Uterus (tissue), 4 donors: ENCODE data around the gene KRT5. TPM values are rescaled to one million over a fixed set of nuclear protein-coding genes. Genes with fewer than 3 reads are reported as not detected.

Experiments
- DNase-seq, 2 donors: peaks; one replicate each; pipeline ENCODE4 v3.0.0-alpha.2; 2019 to 2020
- H3K27ac ChIP-seq, 2 donors: fragments of 200-600 bp; sonication (generic); 1 replicate in 1 of 2; 2 replicates in 1 of 2; pipeline ENCODE4 v1.5.1; 2016 to 2018
- H3K27me3 ChIP-seq, 2 donors: fragments of 200-600 bp; sonication (generic); one replicate each; pipeline ENCODE4 v1.5.1; 2018 to 2019; ENCODE audit warnings: control low read depth in 1 of 2
- H3K36me3 ChIP-seq, 2 donors: fragments of 200-600 bp; sonication (generic); one replicate each; pipeline ENCODE4 v1.5.1; 2019; ENCODE audit warnings: control low read depth in 1 of 2
- H3K4me1 ChIP-seq, 2 donors: fragments of 200-600 bp; sonication (generic); one replicate each; pipeline ENCODE4 v1.5.1; 2018 to 2019; ENCODE audit warnings: control low read depth in 1 of 2
- H3K4me3 ChIP-seq, 2 donors: fragments of 200-600 bp; sonication (generic); 1 replicate in 1 of 2; 2 replicates in 1 of 2; pipeline ENCODE4 v1.5.1; 2018 to 2019; ENCODE audit warnings: mild to moderate bottlenecking in 1 of 2
- H3K9me3 ChIP-seq, 2 donors: fragments of 200-600 bp; sonication (generic); one replicate each; pipeline ENCODE4 v1.5.1; 2019; ENCODE audit warnings: control low read depth in 1 of 2
- POLR2A ChIP-seq, 2 donors: fragments of 450-650 bp; IDR thresholded peaks; one replicate each; pipeline ENCODE4 v1.6.1; 2016; ENCODE audit warnings: antibody characterized with exemption in 2 of 2, mild to moderate bottlenecking in 1 of 2, moderate library complexity in 1 of 2
- intact Hi-C: fragments of 100-400 bp; cut with DNase I; formaldehyde crosslinking; loops from one replicate; pipeline ENCODE4 v1.15.1; 2023; ENCODE audit warnings: low total_unique reads
- total RNA-seq, 4 donors: library from RNA; depleted of rRNA in 3 of 4; stranded (reverse); fragments of >200 nt in 3 of 4; gene quantifications; one replicate each; pipeline versions ENCODE4 v1.1.0 to v1.2.4, GENCODE V29; 2014 to 2023
- TF ChIP-seq, protein P1 (sequence below), 4 experiments: fragments of 200-600 bp in 2 of 4; fragments of 450-650 bp in 2 of 4; sonication (generic) in 2 of 4; IDR thresholded peaks; one replicate each; pipeline ENCODE4 v1.5.1; 2016 to 2019; ENCODE audit warnings: antibody characterized with exemption in 4 of 4, mild to moderate bottlenecking in 2 of 4, moderate library complexity in 1 of 4
- donor health status: DM: yes; HTN: yes; CAD: no.

KRT5 gene
- total RNA-seq, 4 donors from 2014 or later, result 2.0 to 33.7 TPM; not detected in 2

DNA sequence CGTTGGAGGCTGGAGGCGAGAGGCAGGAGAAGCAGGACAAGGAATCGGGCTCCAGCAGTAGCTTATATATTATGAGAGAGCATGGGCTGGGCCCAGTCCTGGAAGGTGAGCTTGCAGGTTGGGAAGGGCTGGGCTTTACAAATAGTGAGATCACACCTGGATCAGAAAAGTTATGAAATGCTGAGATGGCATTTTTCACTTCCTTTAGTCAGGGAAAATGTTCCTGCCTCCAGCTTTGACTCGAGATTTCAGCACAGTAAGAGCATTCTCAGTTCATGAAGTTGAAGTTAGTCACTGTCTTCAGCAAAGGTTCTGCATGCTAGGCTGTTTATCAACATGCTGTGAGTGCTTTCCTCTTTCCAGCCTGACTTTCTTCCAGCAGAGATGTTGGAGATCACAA, 46.4 kb downstream of the KRT5 start, which contains the start of gene KRT6C:
KRT6C (minus strand) TSS at position 38 of the 400 bp plus-strand sequence. CDS start 68 bp downstream, outside the sequence.
- Histone ChIP-seq H3K27ac (no peak within 1 kb of the TSS), H3K4me1 (no peaks in the 10 kb centered on the region), H3K4me3 (no peak within 1 kb of the TSS), H3K9me3 (no peaks in the 10 kb centered on the region), H3K27me3 (no peaks in the 10 kb centered on the region), H3K36me3 (no peaks in the 10 kb centered on the region)
- intact Hi-C loops, result no loop called here
- TF ChIP-seq POLR2A (IDR thresholded peaks at IDR 0.05), result no peak
- TF ChIP-seq, protein P1, sequence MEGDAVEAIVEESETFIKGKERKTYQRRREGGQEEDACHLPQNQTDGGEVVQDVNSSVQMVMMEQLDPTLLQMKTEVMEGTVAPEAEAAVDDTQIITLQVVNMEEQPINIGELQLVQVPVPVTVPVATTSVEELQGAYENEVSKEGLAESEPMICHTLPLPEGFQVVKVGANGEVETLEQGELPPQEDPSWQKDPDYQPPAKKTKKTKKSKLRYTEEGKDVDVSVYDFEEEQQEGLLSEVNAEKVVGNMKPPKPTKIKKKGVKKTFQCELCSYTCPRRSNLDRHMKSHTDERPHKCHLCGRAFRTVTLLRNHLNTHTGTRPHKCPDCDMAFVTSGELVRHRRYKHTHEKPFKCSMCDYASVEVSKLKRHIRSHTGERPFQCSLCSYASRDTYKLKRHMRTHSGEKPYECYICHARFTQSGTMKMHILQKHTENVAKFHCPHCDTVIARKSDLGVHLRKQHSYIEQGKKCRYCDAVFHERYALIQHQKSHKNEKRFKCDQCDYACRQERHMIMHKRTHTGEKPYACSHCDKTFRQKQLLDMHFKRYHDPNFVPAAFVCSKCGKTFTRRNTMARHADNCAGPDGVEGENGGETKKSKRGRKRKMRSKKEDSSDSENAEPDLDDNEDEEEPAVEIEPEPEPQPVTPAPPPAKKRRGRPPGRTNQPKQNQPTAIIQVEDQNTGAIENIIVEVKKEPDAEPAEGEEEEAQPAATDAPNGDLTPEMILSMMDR (IDR thresholded peaks at IDR 0.05), result no peak
- no peak for DNase-seq

DNA sequence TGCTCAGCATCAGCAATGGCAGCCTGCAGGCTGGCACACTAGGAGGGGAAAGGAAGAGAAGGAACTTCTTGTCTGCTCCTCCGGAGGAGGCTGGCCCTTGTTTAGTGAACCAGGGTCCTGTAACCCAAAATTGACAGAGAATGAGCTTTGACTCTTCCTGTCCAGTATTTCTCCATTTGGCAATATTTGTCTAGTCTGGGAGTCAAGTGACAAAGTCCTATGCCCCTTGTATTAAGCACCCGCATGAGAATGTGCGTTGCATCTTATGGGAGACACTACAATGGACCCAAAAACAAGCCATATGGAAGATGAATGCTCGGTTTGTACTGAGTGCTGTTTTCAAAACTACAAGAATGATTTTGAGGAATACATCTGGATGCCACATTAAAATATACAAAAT, 50.3 kb downstream of the KRT5 start:
- Histone ChIP-seq H3K4me3 (no peak overlapping the region), H3K27me3 (no peaks in the 10 kb centered on the region), H3K9me3 (no peaks in the 10 kb centered on the region), H3K27ac (no peak overlapping the region), H3K4me1 (no peaks in the 10 kb centered on the region), H3K36me3 (no peaks in the 10 kb centered on the region)
- intact Hi-C loops, result no loop called here
- no peak for DNase-seq
- TF ChIP-seq POLR2A (IDR thresholded peaks at IDR 0.05), result no peak
- TF ChIP-seq, protein P1 (IDR thresholded peaks at IDR 0.05), result no peak

DNA sequence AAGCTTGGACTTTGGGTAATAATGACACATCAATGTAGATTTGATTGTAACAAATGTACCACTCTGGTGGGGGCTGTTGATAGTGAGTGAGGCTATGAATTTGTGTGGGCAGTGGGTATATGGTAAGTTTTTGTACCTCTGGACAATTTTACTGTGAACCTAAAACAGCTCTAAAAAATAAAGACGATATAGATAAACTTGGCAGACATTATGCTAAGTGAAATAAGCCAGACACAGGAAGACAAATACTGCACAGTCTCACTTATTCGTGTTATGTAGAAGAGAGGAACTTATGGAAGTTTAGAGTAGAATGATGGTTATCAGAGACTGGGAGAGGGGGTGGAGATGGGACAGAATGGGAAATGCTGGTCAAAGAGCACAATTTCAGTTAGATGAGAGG, 55.3 kb downstream of the KRT5 start:
- no peak for DNase-seq
- Histone ChIP-seq H3K4me1 (no peaks in the 10 kb centered on the region), H3K27me3 (no peaks in the 10 kb centered on the region), H3K36me3 (no peaks in the 10 kb centered on the region), H3K4me3 (no peak overlapping the region), H3K9me3 (no peaks in the 10 kb centered on the region), H3K27ac (no peak overlapping the region)
- intact Hi-C loops, result no loop called here
- no peak for TF ChIP-seq POLR2A (IDR thresholded peaks at IDR 0.05)
- TF ChIP-seq, protein P1 (IDR thresholded peaks at IDR 0.05), result no peak

Other genes with a start within 250 kb of the KRT5 start
- gene KRT86, start 245.7 kb downstream of the KRT5 start, total RNA-seq, result under 1 TPM in 1 of 4 donors, not detected in 3; 0.35 TPM
- not detected for gene KRT81, start 228.9 kb downstream of the KRT5 start, total RNA-seq
- under 1 TPM in 1 of 4 donors, not detected in 3; 0.21 TPM for gene KRT83, start 199.0 kb downstream of the KRT5 start, total RNA-seq
- gene KRT85, start 152.9 kb downstream of the KRT5 start, total RNA-seq, result under 1 TPM in 1 of 4 donors, not detected in 3; 0.76 TPM
- under 1 TPM in 1 of 4 donors, not detected in 3; 0.14 TPM for gene KRT84, start 134.7 kb downstream of the KRT5 start, total RNA-seq
- not detected for gene KRT82, start 114.1 kb downstream of the KRT5 start, total RNA-seq
- not detected for gene KRT75, start 86.0 kb downstream of the KRT5 start, total RNA-seq
- gene KRT6B, start 68.2 kb downstream of the KRT5 start, total RNA-seq, result not detected
- gene KRT6C, start 46.6 kb downstream of the KRT5 start, total RNA-seq, result under 1 TPM in 2 of 4 donors, not detected in 2; 0.14 to 0.34 TPM
- 10 to 100 TPM in 1 of 4 donors, 1 to 10 TPM in 1, under 1 TPM in 1, not detected in 1; 0.90 to 48.5 (median 1.7) TPM for gene KRT6A, start 27.1 kb downstream of the KRT5 start, total RNA-seq
- gene KRT71, start 32.8 kb upstream of the KRT5 start, total RNA-seq, result not detected
- gene KRT74, start 53.4 kb upstream of the KRT5 start, total RNA-seq, result not detected
- gene KRT72, start 81.1 kb upstream of the KRT5 start, total RNA-seq, result under 1 TPM in 1 of 4 donors, not detected in 3; 0.51 TPM
- gene KRT73, start 98.2 kb upstream of the KRT5 start, total RNA-seq, result not detected
- gene KRT2, start 131.8 kb upstream of the KRT5 start, total RNA-seq, result not detected
- 1 to 10 TPM in 1 of 4 donors, under 1 TPM in 1, not detected in 2; 0.88 to 1.5 TPM for gene KRT1, start 160.0 kb upstream of the KRT5 start, total RNA-seq
- not detected for gene KRT77, start 183.1 kb upstream of the KRT5 start, total RNA-seq